HG02981 (cell line): ENCODE results near the gene EPG5.
"Not testable (repeated sequence)": the region's sequence is repeated elsewhere in the genome, so short reads cannot be mapped to it uniquely, and the experiment has no call there.

ENCODE experiments used
- ATAC-seq: cut with Tn5 transposase; IDR thresholded peaks from one replicate; pipeline ENCODE4 v1.9.1; 2021; ENCODE audit warnings: mild to moderate bottlenecking, moderate library complexity; ENCODE audit not compliant: unreplicated experiment

The EPG5 gene

GRCh38 chr18:45820106-45820745, 146.9 kb downstream of the EPG5 start:
- ATAC-seq: no peak

DNA sequence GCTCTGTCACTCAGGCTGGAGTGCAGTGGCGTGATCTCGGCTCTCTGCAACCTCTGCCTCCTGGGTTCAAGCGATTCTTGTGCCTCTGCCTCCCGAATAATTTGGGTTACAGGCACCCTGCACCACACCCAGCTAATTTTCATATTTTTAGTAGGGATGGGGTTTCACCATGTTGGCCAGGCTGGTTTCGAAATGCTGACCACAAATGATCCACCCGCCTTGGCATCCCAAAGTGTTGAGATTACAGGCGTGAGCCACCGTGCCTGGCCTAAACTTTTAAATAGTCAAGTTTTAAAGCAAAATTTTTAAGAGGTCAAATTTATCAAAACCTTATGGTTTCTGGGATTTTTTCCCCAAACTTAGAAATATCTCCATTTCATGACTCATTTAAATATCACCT, 148.4 kb downstream of the EPG5 start:
- not testable (repeated sequence) for ATAC-seq

- no peak for ATAC-seq
These were observed 149.6 kb downstream of the EPG5 start for GRCh38 chr18:45817543-45817942.

DNA sequence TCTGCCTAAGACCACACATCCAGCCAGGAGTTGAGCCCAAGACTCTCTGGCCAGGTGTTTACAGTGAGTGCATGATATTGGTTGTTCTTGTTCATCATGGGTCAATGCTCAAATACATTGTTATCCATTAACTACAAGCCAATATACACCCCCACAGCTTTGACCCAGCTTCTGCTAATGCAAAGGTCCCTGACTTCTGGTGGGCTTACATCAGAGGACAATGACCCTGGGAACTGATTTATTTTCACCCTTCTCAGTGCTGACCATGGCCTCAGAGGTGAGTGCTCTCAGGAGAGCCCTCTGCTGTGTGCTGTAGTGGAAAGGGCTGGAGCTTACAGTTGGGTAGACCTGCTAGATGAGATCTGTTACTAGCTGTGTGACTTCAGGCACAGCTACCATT, 152.4 kb downstream of the EPG5 start:
- not testable (repeated sequence) for ATAC-seq

GRCh38 chr18:45807144-45807543, 160.0 kb downstream of the EPG5 start:
- not testable (repeated sequence) for ATAC-seq

DNA sequence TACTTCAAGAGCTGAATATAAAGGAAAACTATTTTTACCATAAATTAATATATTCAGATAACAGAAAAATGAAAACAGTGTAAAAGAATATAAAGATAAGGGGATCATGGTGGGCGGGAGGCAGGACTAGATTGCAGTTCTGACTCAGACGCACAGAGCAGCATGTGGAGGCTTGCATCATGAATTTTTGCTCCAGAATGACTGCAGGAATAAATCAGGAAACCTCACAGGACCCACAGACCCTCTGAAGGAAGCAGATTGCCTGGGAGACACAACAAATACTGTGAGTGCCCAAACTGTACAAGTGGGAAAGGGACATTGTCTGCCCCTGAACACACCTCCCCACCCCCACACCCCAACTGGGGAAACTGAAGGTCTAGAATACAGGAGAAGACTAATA, 160.9 kb downstream of the EPG5 start:
- ATAC-seq: no peak

GRCh38 chr18:45805551-45805950, 161.6 kb downstream of the EPG5 start:
- no peak for ATAC-seq

- ATAC-seq: no peak
These were observed 164.2 kb downstream of the EPG5 start for GRCh38 chr18:45802814-45803492.

- ATAC-seq: no peak
These were observed 165.6 kb downstream of the EPG5 start for GRCh38 chr18:45801416-45802004.
